Endodermal cell (in vitro differentiated cells): Measurements from ENCODE around the gene CYP2U1. TPM values are rescaled to one million over a fixed set of nuclear protein-coding genes. Genes with fewer than 3 reads are reported as not detected.

Experiments used
- DNase-seq: peaks from one replicate; pipeline ENCODE4 v3.0.0-alpha.2; 2017
- H3K27ac ChIP-seq: 2 replicates; pipeline ENCODE4 v1.5.1; 2013; ENCODE audit warnings: mild to moderate bottlenecking, low read depth, low read length, moderate library complexity
- H3K27me3 ChIP-seq: 2 replicates; pipeline ENCODE4 v1.6.1; 2013; ENCODE audit warnings: mild to moderate bottlenecking, low read length, moderate library complexity; ENCODE audit not compliant: insufficient read depth, control insufficient read depth, poor library complexity, severe bottlenecking
- H3K36me3 ChIP-seq: 2 replicates; pipeline ENCODE4 v1.7.0; 2013; ENCODE audit warnings: mild to moderate bottlenecking, low read length, moderate library complexity; ENCODE audit not compliant: control insufficient read depth, insufficient read depth
- H3K4me1 ChIP-seq: one replicate; pipeline ENCODE4 v1.7.0; 2013; ENCODE audit warnings: low read length; ENCODE audit not compliant: control insufficient read depth, insufficient read depth
- H3K4me3 ChIP-seq: 2 replicates; pipeline ENCODE4 v1.5.1; 2013; ENCODE audit warnings: mild to moderate bottlenecking, low read length, moderate library complexity
- H3K9ac ChIP-seq: 2 replicates; pipeline ENCODE4 v1.6.1; 2013; ENCODE audit warnings: mild to moderate bottlenecking, low read length, moderate library complexity; ENCODE audit not compliant: poor library complexity, severe bottlenecking; ENCODE audit errors: extremely low read depth
- H3K9me3 ChIP-seq: 2 replicates; pipeline ENCODE4 v1.6.1; 2013; ENCODE audit warnings: mild to moderate bottlenecking, low read length, moderate library complexity; ENCODE audit not compliant: control insufficient read depth
- H3K27ac Mint-ChIP-seq: 2 replicates; pipeline ENCODE4 v1.8.0; 2020; ENCODE audit warnings: mixed read lengths
- H3K27me3 Mint-ChIP-seq: 2 replicates; pipeline ENCODE4 v1.8.0; 2021; ENCODE audit warnings: mild to moderate bottlenecking, mixed read lengths; ENCODE audit not compliant: insufficient read depth
- H3K36me3 Mint-ChIP-seq: 2 replicates; pipeline ENCODE4 v1.8.0; 2020; ENCODE audit warnings: low read depth, mixed read lengths
- H3K4me1 Mint-ChIP-seq: 2 replicates; pipeline ENCODE4 v1.8.0; 2020; ENCODE audit warnings: mixed read lengths
- H3K4me3 Mint-ChIP-seq: 2 replicates; pipeline ENCODE4 v1.8.0; 2020; ENCODE audit warnings: mild to moderate bottlenecking, moderate library complexity, mixed read lengths
- H3K9me3 Mint-ChIP-seq: 2 replicates; pipeline ENCODE4 v1.8.0; 2020; ENCODE audit warnings: mild to moderate bottlenecking, mixed read lengths
- CTCF ChIP-seq: fragments of 200-600 bp; sonication (generic); conservative IDR thresholded peaks from 2 replicates; pipeline ENCODE4 v1.5.0; 2021; ENCODE audit warnings: antibody characterized with exemption, mild to moderate bottlenecking
- WGBS, 2 experiments: methylation state at CpG; one replicate each; pipeline versions ENCODE4 v1.1.5 to v1.1.7; 2013; ENCODE audit warnings: missing lambda C conversion rate in 2 of 2, mixed read lengths in 1 of 2; ENCODE audit not compliant: insufficient coverage in 1 of 2, insufficient read length in 1 of 2; 5-methylcytosine and 5-hydroxymethylcytosine counted together
- total RNA-seq, 2 donors: library from RNA; stranded (reverse); fragmentation: NEBNext Ultra II Directional in 1 of 2; extraction: Animal tissue kit (Norgen Biotek cat#: 25700) in 1 of 2; gene quantifications; 2 replicates in 1 of 2; 3 replicates in 1 of 2; pipeline ENCODE4 v1.2.1, GENCODE V29; 2021

The CYP2U1 gene
- total RNA-seq, 2 donors from 2014 or later: 2.2 to 3.7 TPM

- Mint-ChIP-seq H3K4me1 (peaks cover 9% of the 10 kb centered on the region), H3K4me3 (no peak overlapping the region), H3K9me3 (peaks cover 55% of the 10 kb centered on the region), H3K36me3 (peaks cover 8% of the 10 kb centered on the region), H3K27me3 (no peaks in the 10 kb centered on the region), H3K27ac (no peak overlapping the region)
- peak; percentile 46 for DNase-seq
- Histone ChIP-seq H3K4me3 (peak overlapping the region; percentile 47), H3K4me1 (peaks cover 4% of the 10 kb centered on the region), H3K27ac (no peak overlapping the region), H3K27me3 (no peaks in the 10 kb centered on the region), H3K36me3 (no peaks in the 10 kb centered on the region), H3K9me3 (peaks cover 61% of the 10 kb centered on the region), H3K9ac (no peak overlapping the region)
- 94% methylated on average over 2 of the region's 2 CpGs for WGBS, 2 experiments
- no peak for TF ChIP-seq CTCF
Measured at GRCh38 chr4:107890779-107891178, 40.6 kb upstream of the CYP2U1 start.

- DNase-seq: no peak
- peaks cover 56% of the 10 kb centered on the region for H3K9me3 ChIP-seq
- H3K27me3 Mint-ChIP-seq: no peaks in the 10 kb centered on the region
Measured at GRCh38 chr4:107891299-107891698, 40.0 kb upstream of the CYP2U1 start.

GRCh38 chr4:107893171-107894137, 37.9 kb upstream of the CYP2U1 start:
- WGBS, 2 experiments: 88% methylated on average over 4 of the region's 4 CpGs; no CpG with 5 or more reads in 1 of the 2 experiments
- H3K27ac Mint-ChIP-seq: no peak overlapping the region
- H3K4me1 ChIP-seq: peaks cover 4% of the 10 kb centered on the region
- peaks cover 9% of the 10 kb centered on the region for H3K4me1 Mint-ChIP-seq
- no peak for TF ChIP-seq CTCF
- H3K27ac ChIP-seq: no peak overlapping the region
- H3K27me3 Mint-ChIP-seq: peaks cover 3% of the 10 kb centered on the region
- no peak overlapping the region for H3K9ac ChIP-seq
- H3K36me3 ChIP-seq: no peaks in the 10 kb centered on the region
- peaks cover 37% of the 10 kb centered on the region for H3K9me3 ChIP-seq
- no peak for DNase-seq
- no peak overlapping the region for H3K4me3 Mint-ChIP-seq
- no peaks in the 10 kb centered on the region for H3K27me3 ChIP-seq
- no peak overlapping the region for H3K4me3 ChIP-seq
- peaks cover 37% of the 10 kb centered on the region for H3K9me3 Mint-ChIP-seq
- H3K36me3 Mint-ChIP-seq: peaks cover 8% of the 10 kb centered on the region

More at GRCh38 chr4:107891299-107891698, 40.0 kb upstream of the CYP2U1 start:
- TF ChIP-seq CTCF: no peak
- Mint-ChIP-seq H3K4me3 (no peak overlapping the region), H3K27ac (no peak overlapping the region), H3K36me3 (peaks cover 8% of the 10 kb centered on the region), H3K9me3 (peaks cover 51% of the 10 kb centered on the region), H3K4me1 (peaks cover 9% of the 10 kb centered on the region)
- peak overlapping the region; percentile 12 for H3K4me3 ChIP-seq
- no peaks in the 10 kb centered on the region for H3K36me3 ChIP-seq
- H3K4me1 ChIP-seq: peaks cover 4% of the 10 kb centered on the region
- no peak overlapping the region for H3K9ac ChIP-seq
- H3K27me3 ChIP-seq: no peaks in the 10 kb centered on the region
- no peak overlapping the region for H3K27ac ChIP-seq
